Gastroesophageal sphincter (tissue), 4 donors: Measurements from ENCODE around the gene TUBB2A. TPM values are rescaled to one million over a fixed set of nuclear protein-coding genes. Genes with fewer than 3 reads are reported as not detected.

Source experiments
- ATAC-seq: fragments of 150-250 bp; one replicate; pipeline ENCODE4 v1.9.1; 2016; ENCODE audit warnings: mild to moderate bottlenecking, moderate library complexity
- H3K27ac ChIP-seq, 4 donors: fragments of 200-600 bp; sonication (generic) in 3 of 4; 1 replicate in 3 of 4; 2 replicates in 1 of 4; pipeline ENCODE4 v1.5.1; 2016 to 2019
- H3K27me3 ChIP-seq: fragments of 200-600 bp; sonication (generic); one replicate; pipeline ENCODE4 v1.5.1; 2019
- H3K36me3 ChIP-seq, 2 donors: fragments of 200-600 bp; sonication (generic); one replicate each; pipeline ENCODE4 v1.5.1; 2019; ENCODE audit warnings: control low read depth in 1 of 2
- H3K4me1 ChIP-seq, 3 donors: fragments of 200-600 bp; sonication (generic); 1 replicate in 2 of 3; 2 replicates in 1 of 3; pipeline ENCODE4 v1.5.1; 2016 to 2019; ENCODE audit warnings: control low read depth in 2 of 3
- H3K4me3 ChIP-seq, 2 donors: fragments of 200-600 bp; sonication (generic); one replicate each; pipeline ENCODE4 v1.5.1; 2019; ENCODE audit warnings: mild to moderate bottlenecking in 1 of 2, moderate library complexity in 1 of 2
- H3K9me3 ChIP-seq, 3 donors: fragments of 200-600 bp; sonication (generic); one replicate each; pipeline ENCODE4 v1.5.1; 2017 to 2019; ENCODE audit warnings: control low read depth in 2 of 3
- EP300 ChIP-seq: sonication (generic); formaldehyde crosslinking; IDR thresholded peaks from one replicate; pipeline ENCODE4 v1.6.1; 2017; ENCODE audit warnings: antibody characterized with exemption, mild to moderate bottlenecking
- POLR2A ChIP-seq, 2 donors: fragments of 450-650 bp; IDR thresholded peaks; one replicate each; pipeline ENCODE4 v1.6.1; 2017; ENCODE audit warnings: antibody characterized with exemption in 2 of 2, mild to moderate bottlenecking in 2 of 2, moderate library complexity in 1 of 2
- POLR2AphosphoS5 ChIP-seq: sonication (generic); formaldehyde crosslinking; IDR thresholded peaks from one replicate; pipeline ENCODE4 v1.6.1; 2017; ENCODE audit warnings: antibody characterized with exemption
- WGBS, 2 donors: methylation state at CpG; one replicate each; pipeline ENCODE4 v1.1.5; 2018; ENCODE audit warnings: low coverage in 1 of 2; 5-methylcytosine and 5-hydroxymethylcytosine counted together
- total RNA-seq, 4 donors: library from RNA; depleted of rRNA; stranded (reverse); fragments of >200 nt; gene quantifications; one replicate each; pipeline ENCODE4 v1.1.0, GENCODE V29; 2016
- TF ChIP-seq, protein P1 (sequence below), 4 experiments: fragments of 200-600 bp in 2 of 4; fragments of 450-650 bp in 2 of 4; sonication (generic) in 1 of 4; IDR thresholded peaks; one replicate each; pipeline ENCODE4 v1.5.1; 2017 to 2019; ENCODE audit warnings: antibody characterized with exemption in 4 of 4, mild to moderate bottlenecking in 2 of 4, moderate library complexity in 2 of 4

TUBB2A gene
- total RNA-seq, 4 donors from 2014 or later: 74.6 to 219 (median 119) TPM

DNA sequence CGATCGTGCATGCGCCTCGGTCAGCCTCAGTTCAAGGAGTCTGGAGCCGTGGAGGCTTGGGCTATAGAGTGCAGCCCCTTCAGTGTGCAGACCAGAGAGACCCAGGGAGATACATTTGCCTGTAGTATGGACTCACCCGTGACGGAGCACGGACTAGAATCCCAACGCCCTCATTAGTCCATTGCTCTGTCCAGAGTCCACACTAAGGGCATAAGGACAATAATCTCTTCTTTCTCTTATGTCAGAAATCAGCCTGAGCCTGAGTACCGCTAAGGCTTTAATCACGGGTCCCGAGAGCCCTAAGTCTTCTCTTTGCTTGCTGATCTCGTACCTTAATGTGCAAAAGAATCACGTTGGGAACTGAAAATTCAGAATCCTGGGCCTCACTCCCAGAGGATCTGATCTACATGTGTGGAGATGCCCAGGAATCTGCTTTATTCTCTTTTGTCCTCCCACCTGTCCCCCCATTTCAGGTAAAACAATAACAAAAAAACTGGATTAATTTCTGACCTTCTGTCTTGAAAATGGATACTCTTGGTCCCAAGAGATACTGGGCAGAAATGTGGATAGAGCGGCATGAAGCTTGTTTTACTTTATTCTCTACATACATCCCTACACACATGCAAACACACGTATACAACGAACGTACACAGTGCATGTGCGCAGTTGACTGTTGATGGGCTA lies 38.2 kb downstream of the TUBB2A start:
- WGBS, 2 donors: 27 to 30% methylated on average over 10 to 14 of the region's 19 CpGs
- Histone ChIP-seq H3K27ac (peak overlapping the region; percentile 60 to 92 (median 90)), H3K4me1 (peaks cover 0 to 23% (median 3%) of the 10 kb centered on the region in 3 donors), H3K4me3 (peak overlapping the region; percentile 83 to 91), H3K27me3 (no peaks in the 10 kb centered on the region), H3K9me3 (no peaks in the 10 kb centered on the region), H3K36me3 (peaks cover 0 to 13% of the 10 kb centered on the region in 2 donors)
- TF ChIP-seq, protein P1, sequence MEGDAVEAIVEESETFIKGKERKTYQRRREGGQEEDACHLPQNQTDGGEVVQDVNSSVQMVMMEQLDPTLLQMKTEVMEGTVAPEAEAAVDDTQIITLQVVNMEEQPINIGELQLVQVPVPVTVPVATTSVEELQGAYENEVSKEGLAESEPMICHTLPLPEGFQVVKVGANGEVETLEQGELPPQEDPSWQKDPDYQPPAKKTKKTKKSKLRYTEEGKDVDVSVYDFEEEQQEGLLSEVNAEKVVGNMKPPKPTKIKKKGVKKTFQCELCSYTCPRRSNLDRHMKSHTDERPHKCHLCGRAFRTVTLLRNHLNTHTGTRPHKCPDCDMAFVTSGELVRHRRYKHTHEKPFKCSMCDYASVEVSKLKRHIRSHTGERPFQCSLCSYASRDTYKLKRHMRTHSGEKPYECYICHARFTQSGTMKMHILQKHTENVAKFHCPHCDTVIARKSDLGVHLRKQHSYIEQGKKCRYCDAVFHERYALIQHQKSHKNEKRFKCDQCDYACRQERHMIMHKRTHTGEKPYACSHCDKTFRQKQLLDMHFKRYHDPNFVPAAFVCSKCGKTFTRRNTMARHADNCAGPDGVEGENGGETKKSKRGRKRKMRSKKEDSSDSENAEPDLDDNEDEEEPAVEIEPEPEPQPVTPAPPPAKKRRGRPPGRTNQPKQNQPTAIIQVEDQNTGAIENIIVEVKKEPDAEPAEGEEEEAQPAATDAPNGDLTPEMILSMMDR (IDR thresholded peaks at IDR 0.05): no peak
- TF ChIP-seq POLR2AphosphoS5: no peak
- TF ChIP-seq EP300: no peak
- no peak for TF ChIP-seq POLR2A (IDR thresholded peaks at IDR 0.05)
- ATAC-seq: peak; percentile 32

DNA sequence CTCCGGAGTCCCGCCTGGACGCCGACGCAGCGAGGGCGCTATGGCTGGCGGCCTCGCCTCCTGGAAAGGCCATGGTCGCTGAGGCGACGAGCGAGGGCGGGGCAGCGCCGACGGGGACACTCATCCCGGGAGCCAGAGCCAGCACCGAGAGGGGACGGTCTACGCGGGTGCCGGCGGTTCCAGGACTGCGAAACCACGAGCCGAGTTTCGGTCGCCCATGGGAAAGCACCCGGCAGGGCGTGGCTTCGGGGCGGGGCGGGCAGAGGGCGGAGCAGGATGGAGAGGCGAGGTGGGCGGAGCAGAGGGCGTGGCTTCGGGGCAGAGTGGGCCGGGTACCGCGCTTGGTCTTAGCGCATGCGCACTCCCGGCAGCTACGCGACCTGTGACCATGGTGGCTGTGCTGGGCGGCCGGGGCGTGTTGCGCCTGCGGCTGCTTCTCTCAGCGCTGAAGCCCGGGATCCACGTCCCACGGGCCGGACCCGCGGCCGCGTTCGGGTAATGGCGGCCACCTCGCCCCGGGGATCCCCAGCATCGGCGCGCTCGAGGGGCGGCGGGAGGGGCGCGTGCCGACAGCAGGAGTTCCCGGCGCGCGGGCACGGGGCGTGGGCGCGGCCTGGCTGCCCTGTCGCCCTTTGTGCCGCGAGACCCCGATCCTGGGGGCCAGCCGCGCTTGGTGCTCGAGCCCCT lies 38.8 kb downstream of the TUBB2A start, which contains the start of gene BPHL:
Gene BPHL (plus strand): TSS at position 359 of the 687 bp plus-strand sequence. CDS start 30 bp downstream, at position 389.
- WGBS, 2 donors: 0% methylated on average over 3 to 13 of the region's 89 CpGs
- no peaks in the 10 kb centered on the region for H3K27me3 ChIP-seq
- ATAC-seq: peak; percentile 97
- peaks cover 0 to 20% of the 10 kb centered on the region in 2 donors for H3K36me3 ChIP-seq
- TF ChIP-seq EP300 (no peak), POLR2AphosphoS5 (peak; percentile 80), POLR2A (IDR thresholded peaks at IDR 0.05) (peak; percentile 47 to 56)
- TF ChIP-seq, protein P1 (IDR thresholded peaks at IDR 0.05): peak in 1 of 4 experiments; percentile 35
- H3K27ac ChIP-seq: peak within 1 kb of the TSS; percentile 60 to 92 (median 90)
- H3K4me3 ChIP-seq: peak within 1 kb of the TSS; percentile 83 to 91
- H3K9me3 ChIP-seq: no peaks in the 10 kb centered on the region
- peaks cover 0 to 23% (median 3%) of the 10 kb centered on the region in 3 donors for H3K4me1 ChIP-seq

DNA sequence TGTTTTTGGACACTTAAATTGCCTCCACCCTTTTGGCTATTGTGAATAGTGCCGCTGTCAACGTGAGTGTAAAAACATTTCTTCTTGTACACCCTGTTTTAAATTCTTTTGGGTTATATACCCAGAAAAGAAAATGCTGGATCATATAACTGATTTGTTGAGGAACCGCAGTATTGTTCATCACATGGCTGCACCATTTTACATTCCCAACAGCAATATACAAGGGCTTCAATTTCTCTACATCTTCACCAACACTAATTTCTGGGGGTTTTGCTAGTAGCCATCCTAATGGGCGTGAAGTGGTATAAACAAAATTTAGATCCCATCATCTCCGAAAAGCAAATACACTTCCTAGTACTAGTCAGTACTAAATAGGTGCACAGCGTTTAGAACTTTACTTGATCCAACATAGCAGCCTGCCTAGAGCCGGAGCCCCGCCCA lies 39.4 kb downstream of the TUBB2A start:
- TF ChIP-seq EP300: no peak
- peaks cover 0 to 23% (median 3%) of the 10 kb centered on the region in 3 donors for H3K4me1 ChIP-seq
- H3K27me3 ChIP-seq: no peaks in the 10 kb centered on the region
- no peaks in the 10 kb centered on the region for H3K9me3 ChIP-seq
- peaks cover 0 to 26% of the 10 kb centered on the region in 2 donors for H3K36me3 ChIP-seq
- peak overlapping the region; percentile 83 to 91 for H3K4me3 ChIP-seq
- no peak for ATAC-seq
- peak overlapping the region; percentile 60 to 92 (median 90) for H3K27ac ChIP-seq
- 12 to 17% methylated on average over 5 to 7 of the region's 8 CpGs for WGBS, 2 donors

DNA sequence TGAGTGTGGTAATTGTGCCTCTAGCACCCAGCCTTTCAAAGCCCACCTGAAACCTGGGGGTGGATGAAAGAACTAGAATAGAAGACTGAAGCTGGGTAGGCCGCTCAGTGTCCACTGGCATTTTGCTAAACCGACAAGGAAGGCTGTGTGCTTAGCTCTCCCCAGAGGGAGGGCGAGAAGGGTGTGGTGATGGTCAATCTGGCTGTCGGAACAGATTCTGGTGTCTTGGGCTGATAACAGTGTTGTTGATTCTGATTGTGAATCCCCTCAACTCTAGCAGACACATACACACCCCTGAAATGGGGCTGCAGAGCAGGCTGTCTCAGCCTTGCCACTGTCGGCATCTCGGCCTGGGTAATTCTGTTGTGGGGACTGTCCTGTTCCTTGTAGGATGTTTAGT lies 43.0 kb downstream of the TUBB2A start:
- peaks cover 0 to 61% of the 10 kb centered on the region in 2 donors for H3K36me3 ChIP-seq
- TF ChIP-seq POLR2A (IDR thresholded peaks at IDR 0.05): no peak
- TF ChIP-seq POLR2AphosphoS5: no peak
- TF ChIP-seq EP300: no peak
- TF ChIP-seq, protein P1 (IDR thresholded peaks at IDR 0.05): no peak
- 71 to 81% methylated on average over 4 of the region's 6 CpGs for WGBS, 2 donors

DNA sequence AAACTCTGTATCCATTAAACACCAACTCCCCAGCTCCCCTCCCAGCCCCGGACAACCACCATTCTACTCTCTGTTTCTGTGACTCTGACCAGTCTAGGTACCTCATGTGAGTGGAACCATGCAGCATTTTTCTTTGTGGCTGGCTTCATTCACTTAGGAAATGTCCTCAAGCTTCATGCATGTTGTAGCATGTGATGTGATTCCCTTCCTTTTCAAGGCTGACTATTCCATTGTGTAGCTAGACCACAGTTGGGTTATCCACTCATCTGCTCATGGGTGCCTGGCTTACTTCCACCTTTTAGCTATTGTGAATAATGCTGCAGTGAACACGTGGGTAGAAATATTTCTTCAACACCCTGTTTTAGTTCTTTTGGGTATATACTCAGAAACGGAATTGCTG lies 47.6 kb downstream of the TUBB2A start:
- H3K27me3 ChIP-seq: no peaks in the 10 kb centered on the region
- 84 to 88% methylated on average over 3 of the region's 3 CpGs for WGBS, 2 donors
- TF ChIP-seq POLR2AphosphoS5 (no peak), EP300 (no peak), POLR2A (IDR thresholded peaks at IDR 0.05) (no peak)
- TF ChIP-seq, protein P1 (IDR thresholded peaks at IDR 0.05): no peak
- peaks cover 0 to 99% of the 10 kb centered on the region in 2 donors for H3K36me3 ChIP-seq
- no peak for ATAC-seq
- no peaks in the 10 kb centered on the region for H3K4me1 ChIP-seq
- no peak overlapping the region for H3K4me3 ChIP-seq
- H3K9me3 ChIP-seq: no peaks in the 10 kb centered on the region
- H3K27ac ChIP-seq: no peak overlapping the region

More for the DNA sequence above, 43.0 kb downstream of the TUBB2A start:
- no peaks in the 10 kb centered on the region for H3K9me3 ChIP-seq
- H3K4me3 ChIP-seq: no peak overlapping the region
- H3K4me1 ChIP-seq: peaks cover 0 to 14% (median 2%) of the 10 kb centered on the region in 3 donors
- H3K27me3 ChIP-seq: no peaks in the 10 kb centered on the region
- no peak overlapping the region for H3K27ac ChIP-seq
- no peak for ATAC-seq
